Activated CD8-positive, alpha-beta T cell treated with anti-CD3 and anti-CD28 coated beads for 36 hours (primary cell): ENCODE data around the gene EFHD1. TPM values are rescaled to one million over a fixed set of nuclear protein-coding genes. Genes with fewer than 3 reads are reported as not detected.

Experiments
- ATAC-seq: fragments of 200-7000 bp; cut with Tn5 transposase; one replicate; pipeline ENCODE4 v1.10.0; 2021; ENCODE audit warnings: mild to moderate bottlenecking, moderate library complexity
- CTCF ChIA-PET: fragments of 350-600 bp; sonication (Branson Sonifier 250); formaldehyde crosslinking; loops from one replicate; lab custom pipeline; 2021; ENCODE audit warnings: antibody characterized with exemption; lab: Charles Lee
- POLR2A ChIA-PET: fragments of 350-600 bp; sonication (Branson Sonifier 250); formaldehyde crosslinking; loops from one replicate; lab custom pipeline; 2021; ENCODE audit warnings: antibody characterized with exemption; lab: Charles Lee
- DNase-seq: peaks from one replicate; pipeline ENCODE4 v3.0.0-alpha.2; 2020
- H3K27ac Mint-ChIP-seq: one replicate; pipeline ENCODE4 v1.8.0; 2021; ENCODE audit warnings: mild to moderate bottlenecking, mixed read lengths
- H3K27me3 Mint-ChIP-seq: one replicate; pipeline ENCODE4 v1.8.0; 2021; ENCODE audit warnings: mixed read lengths
- H3K36me3 Mint-ChIP-seq: one replicate; pipeline ENCODE4 v1.8.0; 2021; ENCODE audit warnings: low read depth, mixed read lengths
- H3K4me1 Mint-ChIP-seq: one replicate; pipeline ENCODE4 v1.8.0; 2021; ENCODE audit warnings: low read depth, mixed read lengths
- H3K4me3 Mint-ChIP-seq: one replicate; pipeline ENCODE4 v1.8.0; 2021; ENCODE audit warnings: mild to moderate bottlenecking, moderate library complexity, mixed read lengths
- H3K9me3 Mint-ChIP-seq: one replicate; pipeline ENCODE4 v1.8.0; 2021; ENCODE audit warnings: mixed read lengths
- intact Hi-C: fragments of 100-400 bp; cut with micrococcal nuclease; formaldehyde crosslinking; loops from one replicate; pipeline ENCODE4 v1.10.0; 2022
- total RNA-seq, 2 experiments: library from RNA; stranded (reverse); gene quantifications; one replicate each; pipeline ENCODE4 v1.2.3, GENCODE V29; 2021
- TF ChIP-seq, protein P1 (sequence below): fragments of 200-600 bp; IDR thresholded peaks from one replicate; pipeline ENCODE4 v1.8.0; 2022; ENCODE audit warnings: antibody characterized with exemption, mild to moderate bottlenecking

The EFHD1 gene
- total RNA-seq, 2 experiments from 2014 or later, result 0.70 to 1.2 TPM

DNA sequence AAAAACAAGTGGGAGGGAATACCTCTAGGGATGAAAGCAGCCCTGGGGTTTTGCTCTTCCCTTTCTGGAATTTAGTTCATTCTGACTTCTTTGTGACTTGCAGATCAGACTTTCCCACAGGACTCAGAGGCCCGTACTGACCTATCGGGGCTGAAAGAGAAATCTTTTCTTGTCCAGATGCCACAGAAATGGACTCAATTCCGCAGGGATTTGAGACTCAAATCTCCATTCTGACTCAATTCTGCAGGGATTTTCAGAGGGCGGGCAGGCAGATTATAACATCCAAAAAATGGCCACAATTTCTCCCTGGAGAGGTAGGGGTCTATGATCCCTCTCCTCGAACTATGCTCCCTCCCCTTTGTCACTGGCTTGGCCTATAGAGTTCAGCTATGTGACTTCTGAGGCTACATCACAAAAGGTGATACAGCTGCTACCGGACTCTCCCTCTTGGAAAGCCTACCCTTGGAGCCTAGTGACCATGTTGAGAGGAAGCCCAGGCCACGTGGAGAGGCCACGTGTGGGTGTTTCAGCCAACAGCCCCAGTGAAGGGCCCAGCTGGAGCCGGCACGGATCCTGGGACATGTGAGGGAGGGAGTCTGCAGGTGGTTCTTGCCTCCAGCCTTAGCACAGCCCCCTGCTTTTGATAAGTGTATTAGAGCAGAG is 4.8 kb upstream of the EFHD1 start:
- no peak overlapping the region for H3K27ac Mint-ChIP-seq
- POLR2A ChIA-PET, result no interaction called here

DNA sequence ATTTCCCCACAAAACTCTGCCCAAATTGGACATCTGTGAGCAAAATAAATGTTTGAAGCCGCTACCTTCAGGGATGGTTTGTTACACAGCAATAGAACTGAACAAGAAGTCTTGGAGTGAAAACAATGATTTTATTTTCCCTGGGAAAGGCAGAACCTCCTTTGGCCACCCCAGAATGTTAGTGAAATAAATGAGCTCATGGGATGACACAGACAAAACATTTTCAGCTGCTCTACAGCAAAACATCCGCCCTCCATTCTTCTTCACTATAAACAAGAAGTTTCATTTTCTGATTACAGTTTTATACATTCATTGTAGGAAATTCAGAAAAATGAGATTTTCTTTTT is 4.3 kb upstream of the EFHD1 start:
- ATAC-seq, result no peak

More for the DNA sequence above, 4.8 kb upstream of the EFHD1 start:
- Mint-ChIP-seq H3K36me3 (no peaks in the 10 kb centered on the region), H3K27me3 (peaks cover 12% of the 10 kb centered on the region), H3K4me3 (no peak overlapping the region), H3K4me1 (peaks cover 5% of the 10 kb centered on the region), H3K9me3 (no peaks in the 10 kb centered on the region)
- ATAC-seq (no peak), DNase-seq (no peak)
- CTCF ChIA-PET, result no interaction called here
- intact Hi-C loops, result no loop called here
- TF ChIP-seq, protein P1, sequence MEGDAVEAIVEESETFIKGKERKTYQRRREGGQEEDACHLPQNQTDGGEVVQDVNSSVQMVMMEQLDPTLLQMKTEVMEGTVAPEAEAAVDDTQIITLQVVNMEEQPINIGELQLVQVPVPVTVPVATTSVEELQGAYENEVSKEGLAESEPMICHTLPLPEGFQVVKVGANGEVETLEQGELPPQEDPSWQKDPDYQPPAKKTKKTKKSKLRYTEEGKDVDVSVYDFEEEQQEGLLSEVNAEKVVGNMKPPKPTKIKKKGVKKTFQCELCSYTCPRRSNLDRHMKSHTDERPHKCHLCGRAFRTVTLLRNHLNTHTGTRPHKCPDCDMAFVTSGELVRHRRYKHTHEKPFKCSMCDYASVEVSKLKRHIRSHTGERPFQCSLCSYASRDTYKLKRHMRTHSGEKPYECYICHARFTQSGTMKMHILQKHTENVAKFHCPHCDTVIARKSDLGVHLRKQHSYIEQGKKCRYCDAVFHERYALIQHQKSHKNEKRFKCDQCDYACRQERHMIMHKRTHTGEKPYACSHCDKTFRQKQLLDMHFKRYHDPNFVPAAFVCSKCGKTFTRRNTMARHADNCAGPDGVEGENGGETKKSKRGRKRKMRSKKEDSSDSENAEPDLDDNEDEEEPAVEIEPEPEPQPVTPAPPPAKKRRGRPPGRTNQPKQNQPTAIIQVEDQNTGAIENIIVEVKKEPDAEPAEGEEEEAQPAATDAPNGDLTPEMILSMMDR, result no peak

DNA sequence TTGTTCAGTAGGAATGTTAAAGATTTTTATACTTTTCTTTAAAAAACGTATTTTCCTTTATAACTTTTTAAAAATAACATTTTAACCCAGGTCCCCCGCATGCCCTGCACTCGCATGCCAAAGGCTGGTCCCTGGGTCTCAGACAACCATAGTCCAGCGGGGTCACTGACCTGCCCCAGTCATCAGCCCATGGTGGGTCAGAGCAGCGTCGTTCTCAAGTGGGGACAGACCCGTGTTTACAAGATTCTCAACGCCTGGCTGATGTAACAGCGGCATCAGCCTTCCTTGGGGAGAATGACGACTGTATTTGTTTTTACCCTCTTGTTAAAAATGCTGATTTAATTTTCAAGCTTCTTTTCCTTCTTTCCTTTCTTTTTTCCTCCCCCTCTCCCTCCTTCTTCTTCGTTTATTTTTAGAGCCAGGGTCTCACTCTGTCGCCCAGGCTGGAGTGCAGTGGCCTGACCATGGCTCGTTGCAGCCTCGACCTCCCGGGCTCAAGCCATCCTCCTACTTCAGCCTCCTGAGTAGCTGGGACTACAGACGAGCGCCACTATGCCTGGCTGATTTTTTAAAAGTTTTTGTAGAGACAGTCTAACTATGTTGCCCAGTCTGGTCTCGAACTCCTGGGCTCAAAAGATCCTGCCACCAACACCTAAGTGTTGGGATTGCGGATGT is 1.0 kb upstream of the EFHD1 start:
- DNase-seq (no peak), ATAC-seq (no peak)
- Mint-ChIP-seq H3K27ac (no peak overlapping the region), H3K4me3 (no peak overlapping the region), H3K4me1 (peaks cover 5% of the 10 kb centered on the region), H3K9me3 (no peaks in the 10 kb centered on the region), H3K27me3 (peaks cover 33% of the 10 kb centered on the region), H3K36me3 (no peaks in the 10 kb centered on the region)
- TF ChIP-seq, protein P1, result no peak
- ChIA-PET POLR2A (no interaction called here), CTCF (interaction anchor here (1.0 to 2.2 kb wide), 4 partner anchors 13 to 27 kb away, joined by 3 to 7 read pairs (median 4); no protein-coding TSS in a partner anchor)
- intact Hi-C loops, result no loop called here

More for the DNA sequence above, 4.3 kb upstream of the EFHD1 start:
- peaks cover 12% of the 10 kb centered on the region for H3K27me3 Mint-ChIP-seq
- H3K4me3 Mint-ChIP-seq, result no peak overlapping the region
- POLR2A ChIA-PET, result no interaction called here
- CTCF ChIA-PET, result no interaction called here
- intact Hi-C loops, result no loop called here
- no peak for DNase-seq
- peaks cover 5% of the 10 kb centered on the region for H3K4me1 Mint-ChIP-seq
- H3K9me3 Mint-ChIP-seq, result no peaks in the 10 kb centered on the region
- H3K36me3 Mint-ChIP-seq, result no peaks in the 10 kb centered on the region
- no peak overlapping the region for H3K27ac Mint-ChIP-seq
- TF ChIP-seq, protein P1, result no peak

DNA sequence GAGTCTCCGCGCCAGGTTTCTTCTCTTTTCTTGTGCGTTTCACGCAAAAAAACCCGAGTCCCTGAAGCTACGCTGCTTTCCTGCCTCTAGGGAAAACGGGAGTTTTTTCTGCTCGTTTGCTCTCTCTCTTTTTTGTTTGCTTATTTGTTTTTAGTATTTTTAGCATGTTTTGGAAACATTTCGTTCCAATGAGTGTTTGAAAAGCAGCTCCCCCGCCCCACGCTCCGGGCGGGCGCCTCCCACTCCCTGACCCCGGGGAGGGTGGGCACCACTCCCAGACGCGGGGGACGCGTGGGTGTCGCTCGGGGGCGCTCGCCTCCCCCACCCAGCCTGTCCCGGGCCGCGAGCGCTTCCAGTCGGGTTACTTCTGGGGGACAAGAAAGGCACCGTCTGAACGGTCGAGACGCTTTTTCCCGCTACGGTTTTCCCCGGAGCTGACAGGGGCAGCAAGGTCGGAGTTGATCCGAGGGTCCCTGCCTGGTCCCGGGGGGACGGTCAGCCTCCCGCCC is 446 bp upstream of the EFHD1 start:
- Mint-ChIP-seq H3K36me3 (no peaks in the 10 kb centered on the region), H3K9me3 (no peaks in the 10 kb centered on the region), H3K4me3 (peak overlapping the region; percentile 32), H3K27ac (no peak overlapping the region), H3K27me3 (peaks cover 33% of the 10 kb centered on the region), H3K4me1 (peaks cover 5% of the 10 kb centered on the region)
- ATAC-seq, result peak; percentile 16
- CTCF ChIA-PET, result interaction anchor here (1.0 to 2.2 kb wide), 4 partner anchors 13 to 28 kb away, joined by 3 to 7 read pairs (median 4); no protein-coding TSS in a partner anchor
- TF ChIP-seq, protein P1, result no peak
- no peak for DNase-seq
- intact Hi-C loops, result no loop called here
- POLR2A ChIA-PET, result no interaction called here
